Spleen (tissue), 11 donors: Measurements from ENCODE around the gene EFNB3. TPM values are rescaled to one million over a fixed set of nuclear protein-coding genes. Genes with fewer than 3 reads are reported as not detected.
A peak's percentile ranks its signal among the peaks of the same experiment; 100 is the strongest.

Experiments used
- DNase-seq: peaks from one replicate; pipeline ENCODE4 v3.0.0-alpha.2; 2020
- H3K27ac ChIP-seq, 8 donors: fragments of 200-600 bp; sonication (generic) in 7 of 8; 1 replicate in 4 of 8; 2 replicates in 4 of 8; pipeline versions ENCODE4 v1.5.0 to v1.8.0; 2016 to 2021; ENCODE audit warnings: inconsistent platforms in 4 of 8, mild to moderate bottlenecking in 4 of 8, moderate library complexity in 1 of 8
- H3K27me3 ChIP-seq, 7 donors: fragments of 200-600 bp; sonication (generic) in 6 of 7; replicated peaks in 1 of 7; 1 replicate in 4 of 7; 2 replicates in 3 of 7; pipeline versions ENCODE4 v1.5.0 to v1.8.0; 2016 to 2021; ENCODE audit warnings: inconsistent platforms in 3 of 7, mild to moderate bottlenecking in 1 of 7
- H3K36me3 ChIP-seq, 6 donors: fragments of 200-600 bp; sonication (generic) in 5 of 6; 1 replicate in 4 of 6; 2 replicates in 2 of 6; pipeline versions ENCODE4 v1.5.0 to v1.8.0; 2016 to 2021; ENCODE audit warnings: inconsistent platforms in 2 of 6
- H3K4me1 ChIP-seq, 6 donors: fragments of 200-600 bp; sonication (generic) in 5 of 6; 1 replicate in 3 of 6; 2 replicates in 3 of 6; pipeline versions ENCODE4 v1.5.0 to v1.8.0; 2016 to 2021; ENCODE audit warnings: inconsistent platforms in 3 of 6
- H3K4me3 ChIP-seq, 8 donors: fragments of 200-600 bp; sonication (generic) in 7 of 8; 1 replicate in 4 of 8; 2 replicates in 4 of 8; pipeline versions ENCODE4 v1.5.0 to v1.8.0; 2016 to 2021; ENCODE audit warnings: inconsistent platforms in 4 of 8, mild to moderate bottlenecking in 4 of 8, moderate library complexity in 2 of 8
- H3K9me3 ChIP-seq, 8 donors: fragments of 200-600 bp; sonication (generic) in 7 of 8; 1 replicate in 4 of 8; 2 replicates in 4 of 8; pipeline versions ENCODE4 v1.5.0 to v1.8.0; 2016 to 2021; ENCODE audit warnings: inconsistent platforms in 4 of 8
- CTCF ChIP-seq, 11 experiments: fragments of 200-600 bp in 7 of 11; fragments of 450-650 bp in 4 of 11; sonication (generic) in 4 of 11; IDR thresholded peaks in 8 of 11; conservative IDR thresholded peaks in 3 of 11; 1 replicate in 7 of 11; 2 replicates in 4 of 11; pipeline versions ENCODE4 v1.4.0 to v1.8.0; 2016 to 2021; ENCODE audit warnings: antibody characterized with exemption in 11 of 11, inconsistent platforms in 4 of 11, mild to moderate bottlenecking in 1 of 11
- POLR2A ChIP-seq, 3 donors: fragments of 450-650 bp; IDR thresholded peaks; one replicate each; pipeline ENCODE4 v1.5.1; 2017; ENCODE audit warnings: antibody characterized with exemption in 3 of 3, mild to moderate bottlenecking in 1 of 3
- POLR2AphosphoS5 ChIP-seq, 3 donors: sonication (generic); formaldehyde crosslinking; IDR thresholded peaks; one replicate each; pipeline ENCODE4 v1.5.1; 2017; ENCODE audit warnings: antibody characterized with exemption in 3 of 3
- WGBS, 5 donors: extraction: QIAGEN DNeasy Blood & Tissue Kit in 3 of 5; methylation state at CpG; one replicate each; pipeline versions ENCODE4 v1.1.5 to v1.1.7; 2013 to 2018; 5-methylcytosine and 5-hydroxymethylcytosine counted together
- intact Hi-C: fragments of 100-400 bp; cut with DNase I; formaldehyde crosslinking; loops from one replicate; pipeline ENCODE4 v1.15.0; 2023; ENCODE audit warnings: low total_unique reads
- polyA plus RNA-seq, 3 donors: library from polyadenylated mRNA; stranded (reverse); fragments of 200-250 nt; gene quantifications; one replicate each; pipeline ENCODE4 v1.2.1, GENCODE V29; 2013
- total RNA-seq, 7 donors: library from RNA; depleted of rRNA in 3 of 7; stranded (reverse); fragments of >200 nt in 3 of 7; fragmentation: NEBNext Ultra II Directional in 4 of 7; extraction: Animal tissue kit (Norgen Biotek cat#: 25700) in 4 of 7; gene quantifications; one replicate each; pipeline versions ENCODE4 v1.1.0 to v1.2.1, GENCODE V29; 2016 to 2021
- donor health status: healthy with polysubstance abuse.
- donor health status: DM: no; HTN: no; CAD: no; lungs with moderate emphysema.
- donor health status: DM: no; HTN: no; CAD: no.
- donor health status: Bipolar disorder and iron deficiency.
- donor health status: healthy.
- donor health status: DM: no; HTN: no; CAD: no.
- donor health status: DM: yes; HTN: yes; CAD: no.

Gene EFNB3
- total and polyA plus RNA-seq, 10 donors = 0.04 to 0.60 (median 0.26) TPM; not detected in 1

- Histone ChIP-seq H3K27ac (no peak overlapping the region), H3K36me3 (peaks cover 0 to 75% (median 65%) of the 10 kb centered on the region in 6 donors), H3K9me3 (no peaks in the 10 kb centered on the region), H3K4me3 (no peak overlapping the region), H3K27me3 (no peaks in the 10 kb centered on the region), H3K4me1 (no peaks in the 10 kb centered on the region)
- intact Hi-C loops = no loop called here
- TF ChIP-seq POLR2A (IDR thresholded peaks at IDR 0.05) = no peak
- no peak for DNase-seq
- 84 to 93% (median 86%) methylated on average over 9 to 10 of the region's 10 CpGs for WGBS, 5 donors
Observed at GRCh38 chr17:7667656-7668406, 37.2 kb upstream of the EFNB3 start.

- Histone ChIP-seq H3K9me3 (peaks cover 2 to 6% (median 5%) of the 10 kb centered on the region in 8 donors), H3K4me3 (no peak overlapping the region), H3K4me1 (no peaks in the 10 kb centered on the region), H3K36me3 (peaks cover 4 to 81% (median 72%) of the 10 kb centered on the region in 6 donors), H3K27me3 (no peaks in the 10 kb centered on the region), H3K27ac (no peak overlapping the region)
- no peak for TF ChIP-seq POLR2A (IDR thresholded peaks at IDR 0.05)
- no peak for TF ChIP-seq POLR2AphosphoS5 (IDR thresholded peaks at IDR 0.05)
- TF ChIP-seq CTCF (IDR thresholded peaks at IDR 0.05 in 8 of 11, conservative IDR thresholded peaks at IDR 0.05 in 3 of 11) = no peak
- WGBS, 5 donors = 91 to 98% (median 95%) methylated on average over 7 of the region's 7 CpGs
- intact Hi-C loops = no loop called here
- DNase-seq = no peak
Observed at GRCh38 chr17:7668482-7668881, 36.5 kb upstream of the EFNB3 start.

- intact Hi-C loops = no loop called here
- Histone ChIP-seq H3K4me3 (no peak overlapping the region), H3K4me1 (no peaks in the 10 kb centered on the region), H3K27me3 (no peaks in the 10 kb centered on the region), H3K9me3 (peaks cover 3 to 16% (median 10%) of the 10 kb centered on the region in 8 donors), H3K36me3 (peaks cover 13 to 88% (median 81%) of the 10 kb centered on the region in 6 donors), H3K27ac (no peak overlapping the region)
- DNase-seq = no peak
- WGBS, 5 donors = 95 to 98% (median 96%) methylated on average over 2 of the region's 2 CpGs
- TF ChIP-seq POLR2A (IDR thresholded peaks at IDR 0.05) (no peak), CTCF (IDR thresholded peaks at IDR 0.05 in 8 of 11, conservative IDR thresholded peaks at IDR 0.05 in 3 of 11) (peak in 8 of 11 experiments; percentile 20 to 53 (median 36))
Observed at GRCh38 chr17:7673239-7673638, 31.8 kb upstream of the EFNB3 start.

- no peaks in the 10 kb centered on the region for H3K4me1 ChIP-seq
- H3K9me3 ChIP-seq = peaks cover 3 to 16% (median 10%) of the 10 kb centered on the region in 8 donors
- H3K36me3 ChIP-seq = peaks cover 13 to 71% (median 64%) of the 10 kb centered on the region in 6 donors
- 89 to 94% (median 90%) methylated on average over 14 of the region's 14 CpGs for WGBS, 5 donors
- intact Hi-C loops = no loop called here
- TF ChIP-seq POLR2AphosphoS5 (IDR thresholded peaks at IDR 0.05) (peak in 1 of 3 donors; percentile 31), CTCF (IDR thresholded peaks at IDR 0.05 in 8 of 11, conservative IDR thresholded peaks at IDR 0.05 in 3 of 11) (no peak), POLR2A (IDR thresholded peaks at IDR 0.05) (no peak)
- no peaks in the 10 kb centered on the region for H3K27me3 ChIP-seq
- no peak for DNase-seq
- no peak overlapping the region for H3K27ac ChIP-seq
- H3K4me3 ChIP-seq = no peak overlapping the region
Observed at GRCh38 chr17:7674934-7675333, 30.1 kb upstream of the EFNB3 start.
